ENCODE measurements around the gene TSHZ2. TPM values are rescaled to one million over a fixed set of nuclear protein-coding genes. Genes with fewer than 3 reads are reported as not detected.

TSHZ2 gene
- total RNA-seq, 6 experiments from 2014 or later: not detected

DNA sequence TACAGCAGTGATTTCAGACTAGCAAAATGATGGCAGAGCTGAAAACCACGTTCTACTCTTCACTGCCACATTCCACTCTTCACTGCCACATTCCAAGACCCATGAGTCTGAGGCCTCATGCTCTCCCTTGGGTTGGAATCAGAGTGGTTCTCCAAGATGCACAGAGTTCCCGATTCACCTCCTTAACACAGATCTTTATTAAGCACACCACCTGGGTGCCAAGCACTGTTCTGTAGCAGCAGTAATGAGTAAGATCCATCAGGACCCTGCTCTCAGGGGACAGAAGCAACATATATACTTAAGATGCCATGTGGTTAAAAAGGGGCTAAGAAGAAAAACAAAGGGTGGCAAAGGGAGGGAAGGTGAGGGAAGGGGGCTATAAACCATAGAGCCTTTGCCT is 26.9 kb downstream of the TSHZ2 start:
- Mint-ChIP-seq H3K4me3 (no peak overlapping the region), H3K27ac (no peak overlapping the region), H3K4me1 (ENCODE audit: low read depth) (no peaks in the 10 kb centered on the region), H3K27me3 (ENCODE audit: insufficient read depth) (no peaks in the 10 kb centered on the region), H3K36me3 (ENCODE audit: low read depth) (no peaks in the 10 kb centered on the region), H3K9me3 (peaks cover 69% of the 10 kb centered on the region)
- no peak for DNase-seq
- TF ChIP-seq, protein P1, sequence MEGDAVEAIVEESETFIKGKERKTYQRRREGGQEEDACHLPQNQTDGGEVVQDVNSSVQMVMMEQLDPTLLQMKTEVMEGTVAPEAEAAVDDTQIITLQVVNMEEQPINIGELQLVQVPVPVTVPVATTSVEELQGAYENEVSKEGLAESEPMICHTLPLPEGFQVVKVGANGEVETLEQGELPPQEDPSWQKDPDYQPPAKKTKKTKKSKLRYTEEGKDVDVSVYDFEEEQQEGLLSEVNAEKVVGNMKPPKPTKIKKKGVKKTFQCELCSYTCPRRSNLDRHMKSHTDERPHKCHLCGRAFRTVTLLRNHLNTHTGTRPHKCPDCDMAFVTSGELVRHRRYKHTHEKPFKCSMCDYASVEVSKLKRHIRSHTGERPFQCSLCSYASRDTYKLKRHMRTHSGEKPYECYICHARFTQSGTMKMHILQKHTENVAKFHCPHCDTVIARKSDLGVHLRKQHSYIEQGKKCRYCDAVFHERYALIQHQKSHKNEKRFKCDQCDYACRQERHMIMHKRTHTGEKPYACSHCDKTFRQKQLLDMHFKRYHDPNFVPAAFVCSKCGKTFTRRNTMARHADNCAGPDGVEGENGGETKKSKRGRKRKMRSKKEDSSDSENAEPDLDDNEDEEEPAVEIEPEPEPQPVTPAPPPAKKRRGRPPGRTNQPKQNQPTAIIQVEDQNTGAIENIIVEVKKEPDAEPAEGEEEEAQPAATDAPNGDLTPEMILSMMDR (IDR thresholded peaks at IDR 0.05): no peak

DNA sequence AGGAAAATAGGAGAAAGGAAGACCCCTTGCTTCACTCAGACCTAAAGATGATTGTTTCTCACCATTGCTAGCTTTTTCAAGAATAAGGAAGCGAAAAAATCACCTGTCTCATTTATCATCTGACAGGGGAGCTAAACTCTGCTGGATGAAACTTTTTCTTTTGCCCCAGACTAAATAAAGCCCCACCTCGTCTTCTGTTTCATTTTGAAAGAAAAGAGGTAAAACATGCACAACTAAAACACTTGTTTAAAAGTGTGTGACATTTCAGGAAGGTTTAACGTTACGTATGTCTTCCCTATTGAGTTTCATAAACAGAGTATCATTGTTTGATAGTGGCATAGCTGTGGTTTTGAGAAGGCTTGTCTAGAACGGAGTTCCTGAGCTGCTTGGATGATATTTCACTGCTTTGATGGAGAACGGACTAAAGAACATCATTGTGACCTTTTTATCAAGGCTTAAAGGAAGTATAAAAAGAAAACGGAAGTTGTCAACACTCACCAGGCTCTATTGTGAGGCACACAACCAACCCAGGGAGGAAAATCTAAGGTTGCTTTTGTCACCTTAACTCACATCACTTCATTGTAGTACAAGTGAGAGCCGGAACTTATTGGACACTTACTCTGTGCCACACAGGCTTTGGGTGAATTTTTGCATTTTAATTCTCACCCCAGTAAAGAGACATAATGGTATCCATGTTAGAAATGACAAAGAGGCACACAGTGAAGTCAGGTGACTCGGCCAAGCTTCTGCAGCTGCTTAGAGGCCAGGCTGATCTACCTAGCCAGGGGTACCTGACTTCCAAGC is 29.5 kb downstream of the TSHZ2 start:
- Mint-ChIP-seq H3K9me3 (peaks cover 58% of the 10 kb centered on the region), H3K27me3 (ENCODE audit: insufficient read depth) (no peaks in the 10 kb centered on the region), H3K27ac (no peak overlapping the region), H3K4me3 (no peak overlapping the region), H3K4me1 (ENCODE audit: low read depth) (no peaks in the 10 kb centered on the region), H3K36me3 (ENCODE audit: low read depth) (no peaks in the 10 kb centered on the region)
- TF ChIP-seq, protein P1 (IDR thresholded peaks at IDR 0.05): no peak
- DNase-seq: no peak

DNA sequence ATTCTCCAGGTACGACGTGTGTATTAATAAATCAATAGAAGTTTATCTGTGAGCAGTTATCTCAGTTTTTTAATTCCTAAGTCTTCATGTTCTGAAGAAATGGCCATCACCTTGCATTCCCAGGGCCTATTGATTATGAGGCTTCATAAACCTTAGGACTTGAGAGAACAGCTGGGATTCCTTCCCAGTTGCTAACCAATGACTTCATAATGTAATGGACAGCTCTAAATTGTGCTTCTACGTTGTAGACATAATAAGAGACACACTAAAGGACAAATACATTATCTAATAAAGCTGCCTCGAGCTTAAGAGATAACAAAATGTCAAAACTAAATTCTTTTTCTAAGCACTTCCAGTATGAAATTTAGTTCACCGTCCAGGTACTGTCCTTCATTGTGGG is 30.6 kb downstream of the TSHZ2 start:
- DNase-seq: no peak
- Mint-ChIP-seq H3K27ac (no peak overlapping the region), H3K4me1 (ENCODE audit: low read depth) (no peaks in the 10 kb centered on the region), H3K4me3 (no peak overlapping the region), H3K27me3 (ENCODE audit: insufficient read depth) (no peaks in the 10 kb centered on the region), H3K9me3 (peaks cover 51% of the 10 kb centered on the region), H3K36me3 (ENCODE audit: low read depth) (no peaks in the 10 kb centered on the region; the same call in 1 of the 2 replicates)
- TF ChIP-seq, protein P1 (IDR thresholded peaks at IDR 0.05): no peak

DNA sequence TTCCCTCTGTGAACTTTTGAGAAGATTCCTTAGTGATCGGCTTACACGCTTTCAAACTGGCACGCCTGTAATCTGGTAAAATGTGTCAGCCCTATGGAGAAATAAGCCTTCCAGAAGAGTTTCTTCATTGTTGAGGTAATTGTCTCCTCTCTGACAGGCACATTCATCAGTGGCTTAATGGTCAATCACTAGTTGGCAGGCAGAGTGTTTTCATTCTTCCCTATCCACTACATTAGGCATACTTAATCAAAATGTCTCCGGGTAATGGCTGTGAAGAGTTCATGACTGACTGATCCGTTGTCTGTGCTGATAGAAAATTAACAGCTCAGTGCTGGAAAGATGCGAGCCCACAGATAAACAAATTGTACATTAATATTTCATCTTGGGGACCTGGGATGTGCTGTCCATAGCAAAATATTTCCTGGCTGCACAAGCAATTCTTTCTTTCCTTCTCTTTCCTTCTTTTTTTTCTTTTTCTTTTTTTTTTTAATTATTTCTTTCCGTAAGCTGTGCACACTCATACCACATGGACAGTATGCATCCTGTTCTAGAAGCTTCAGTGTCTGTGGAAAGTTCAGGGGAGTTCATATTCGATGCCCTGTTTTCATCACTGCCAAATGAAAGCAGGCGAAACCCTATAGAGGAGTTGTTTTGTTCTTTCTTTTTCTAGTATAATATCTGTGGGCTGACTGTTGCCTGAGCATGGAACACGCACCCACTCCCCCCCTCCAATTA is 31.4 kb downstream of the TSHZ2 start:
- Mint-ChIP-seq H3K36me3 (ENCODE audit: low read depth) (no peaks in the 10 kb centered on the region; the same call in 1 of the 2 replicates), H3K27me3 (ENCODE audit: insufficient read depth) (no peaks in the 10 kb centered on the region), H3K4me3 (no peak overlapping the region), H3K9me3 (peaks cover 43% of the 10 kb centered on the region), H3K27ac (no peak overlapping the region), H3K4me1 (ENCODE audit: low read depth) (no peaks in the 10 kb centered on the region)
- TF ChIP-seq, protein P1 (IDR thresholded peaks at IDR 0.05): no peak
- DNase-seq: no peak

DNA sequence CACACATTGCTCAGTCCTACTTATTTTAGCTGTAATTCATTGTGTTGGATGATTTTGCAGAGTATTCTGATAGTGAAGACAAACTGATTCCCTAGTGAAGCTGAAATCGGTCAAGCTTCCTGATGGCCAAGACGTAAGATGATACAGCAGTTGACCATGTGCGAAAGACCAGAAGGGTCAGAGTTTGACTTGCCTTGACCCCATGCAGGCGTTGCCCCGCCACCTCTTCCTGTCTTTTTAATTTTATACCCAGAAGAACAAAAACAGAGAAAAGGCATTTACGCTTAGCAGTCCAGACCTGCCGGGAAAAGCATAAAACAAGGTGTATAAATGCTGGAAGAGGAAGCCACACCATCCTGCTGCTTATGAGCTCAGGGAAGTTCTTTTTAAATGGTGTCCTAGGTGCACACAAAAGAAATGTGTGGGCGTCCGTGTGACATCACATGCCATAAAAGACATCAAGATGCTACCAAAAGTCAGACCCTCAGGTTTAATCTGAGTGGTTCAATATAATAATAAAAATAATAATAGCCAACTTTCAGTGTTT is 32.2 kb downstream of the TSHZ2 start:
- no peak overlapping the region for H3K27ac Mint-ChIP-seq
- H3K4me3 Mint-ChIP-seq: no peak overlapping the region

More for the DNA sequence above, 32.2 kb downstream of the TSHZ2 start:
- no peak for DNase-seq
- Mint-ChIP-seq H3K9me3 (peaks cover 36% of the 10 kb centered on the region), H3K27me3 (ENCODE audit: insufficient read depth) (no peaks in the 10 kb centered on the region), H3K36me3 (ENCODE audit: low read depth) (no peaks in the 10 kb centered on the region; the same call in 1 of the 2 replicates), H3K4me1 (ENCODE audit: low read depth) (no peaks in the 10 kb centered on the region)
- TF ChIP-seq, protein P1 (IDR thresholded peaks at IDR 0.05): no peak
